ENCODE data around the gene BMAL1. TPM values are rescaled to one million over a fixed set of nuclear protein-coding genes. Genes with fewer than 3 reads are reported as not detected.

Gene BMAL1
- total RNA-seq, 1 experiment from 2014 or later, result 8.3 TPM

DNA sequence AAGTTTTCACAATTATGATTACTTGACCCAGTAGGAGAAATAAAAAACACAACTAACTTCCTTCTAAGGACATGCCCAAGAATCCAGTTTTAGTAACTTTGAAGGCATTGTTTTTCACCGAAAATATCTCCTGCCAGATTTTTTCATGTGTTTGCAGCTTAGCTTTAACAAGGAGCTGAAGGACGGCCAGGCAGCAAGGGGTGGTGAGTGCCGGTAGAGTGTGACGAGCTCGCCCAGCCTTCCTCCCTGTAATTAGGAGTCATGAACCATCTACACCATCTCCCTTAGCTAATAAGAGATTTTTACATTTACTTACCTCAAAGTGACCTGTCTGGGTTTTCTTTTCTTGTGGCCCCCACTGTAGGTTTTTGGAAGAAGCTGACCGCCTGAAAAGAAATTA lies 72.0 kb downstream of the BMAL1 start:
- Mint-ChIP-seq H3K36me3 (no peaks in the 10 kb centered on the region), H3K27ac (no peak overlapping the region), H3K4me1 (peaks cover 10% of the 10 kb centered on the region), H3K9me3 (no peaks in the 10 kb centered on the region), H3K27me3 (ENCODE audit: low read depth) (no peaks in the 10 kb centered on the region), H3K4me3 (no peak overlapping the region)
- no peak for DNase-seq (ENCODE audit: low spot score)
- no peak for TF ChIP-seq ZNF138 (CRISPR knock-in tag; conservative IDR thresholded peaks at IDR 0.05)
- TF ChIP-seq, protein P1, sequence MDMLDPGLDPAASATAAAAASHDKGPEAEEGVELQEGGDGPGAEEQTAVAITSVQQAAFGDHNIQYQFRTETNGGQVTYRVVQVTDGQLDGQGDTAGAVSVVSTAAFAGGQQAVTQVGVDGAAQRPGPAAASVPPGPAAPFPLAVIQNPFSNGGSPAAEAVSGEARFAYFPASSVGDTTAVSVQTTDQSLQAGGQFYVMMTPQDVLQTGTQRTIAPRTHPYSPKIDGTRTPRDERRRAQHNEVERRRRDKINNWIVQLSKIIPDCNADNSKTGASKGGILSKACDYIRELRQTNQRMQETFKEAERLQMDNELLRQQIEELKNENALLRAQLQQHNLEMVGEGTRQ (CRISPR knock-in tag; IDR thresholded peaks at IDR 0.05), result no peak
- TF ChIP-seq CTCF (IDR thresholded peaks at IDR 0.05), result no peak
- TF ChIP-seq, protein P2, sequence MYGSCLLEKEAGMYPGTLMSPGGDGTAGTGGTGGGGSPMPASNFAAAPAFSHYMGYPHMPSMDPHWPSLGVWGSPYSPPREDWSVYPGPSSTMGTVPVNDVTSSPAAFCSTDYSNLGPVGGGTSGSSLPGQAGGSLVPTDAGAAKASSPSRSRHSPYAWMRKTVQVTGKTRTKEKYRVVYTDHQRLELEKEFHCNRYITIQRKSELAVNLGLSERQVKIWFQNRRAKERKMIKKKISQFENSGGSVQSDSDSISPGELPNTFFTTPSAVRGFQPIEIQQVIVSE (CRISPR knock-in tag; IDR thresholded peaks at IDR 0.05; ENCODE audit: borderline replicate concordance), result no peak
- TF ChIP-seq HMGA2 (CRISPR knock-in tag; IDR thresholded peaks at IDR 0.05), result no peak
- no peak for TF ChIP-seq PRRX2 (CRISPR knock-in tag; IDR thresholded peaks at IDR 0.05)
- TF ChIP-seq ZBTB21 (CRISPR knock-in tag; IDR thresholded peaks at IDR 0.05; ENCODE audit: borderline replicate concordance), result no peak
- TF ChIP-seq ZNF219 (CRISPR knock-in tag; IDR thresholded peaks at IDR 0.05; ENCODE audit: borderline replicate concordance), result no peak
- no peak for TF ChIP-seq SP1 (CRISPR knock-in tag; conservative IDR thresholded peaks at IDR 0.05)
- no peak for TF ChIP-seq ZNF263 (CRISPR knock-in tag; IDR thresholded peaks at IDR 0.05; ENCODE audit: low read depth)
- no peak for TF ChIP-seq EMX1 (CRISPR knock-in tag; IDR thresholded peaks at IDR 0.05)
- TF ChIP-seq ETV6 (CRISPR knock-in tag; IDR thresholded peaks at IDR 0.05), result no peak
- no peak for TF ChIP-seq FOXP1 (CRISPR knock-in tag; IDR thresholded peaks at IDR 0.05; ENCODE audit: borderline replicate concordance)
- TF ChIP-seq, protein P3, sequence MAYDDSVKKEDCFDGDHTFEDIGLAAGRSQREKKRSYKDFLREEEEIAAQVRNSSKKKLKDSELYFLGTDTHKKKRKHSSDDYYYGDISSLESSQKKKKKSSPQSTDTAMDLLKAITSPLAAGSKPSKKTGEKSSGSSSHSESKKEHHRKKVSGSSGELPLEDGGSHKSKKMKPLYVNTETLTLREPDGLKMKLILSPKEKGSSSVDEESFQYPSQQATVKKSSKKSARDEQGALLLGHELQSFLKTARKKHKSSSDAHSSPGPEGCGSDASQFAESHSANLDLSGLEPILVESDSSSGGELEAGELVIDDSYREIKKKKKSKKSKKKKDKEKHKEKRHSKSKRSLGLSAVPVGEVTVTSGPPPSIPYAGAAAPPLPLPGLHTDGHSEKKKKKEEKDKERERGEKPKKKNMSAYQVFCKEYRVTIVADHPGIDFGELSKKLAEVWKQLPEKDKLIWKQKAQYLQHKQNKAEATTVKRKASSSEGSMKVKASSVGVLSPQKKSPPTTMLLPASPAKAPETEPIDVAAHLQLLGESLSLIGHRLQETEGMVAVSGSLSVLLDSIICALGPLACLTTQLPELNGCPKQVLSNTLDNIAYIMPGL (CRISPR knock-in tag; IDR thresholded peaks at IDR 0.05), result no peak
- no peak for TF ChIP-seq KAT7 (CRISPR knock-in tag; IDR thresholded peaks at IDR 0.05; ENCODE audit: borderline replicate concordance)
- no peak for TF ChIP-seq GABPB1 (CRISPR knock-in tag; IDR thresholded peaks at IDR 0.05)
- TF ChIP-seq, protein P4, sequence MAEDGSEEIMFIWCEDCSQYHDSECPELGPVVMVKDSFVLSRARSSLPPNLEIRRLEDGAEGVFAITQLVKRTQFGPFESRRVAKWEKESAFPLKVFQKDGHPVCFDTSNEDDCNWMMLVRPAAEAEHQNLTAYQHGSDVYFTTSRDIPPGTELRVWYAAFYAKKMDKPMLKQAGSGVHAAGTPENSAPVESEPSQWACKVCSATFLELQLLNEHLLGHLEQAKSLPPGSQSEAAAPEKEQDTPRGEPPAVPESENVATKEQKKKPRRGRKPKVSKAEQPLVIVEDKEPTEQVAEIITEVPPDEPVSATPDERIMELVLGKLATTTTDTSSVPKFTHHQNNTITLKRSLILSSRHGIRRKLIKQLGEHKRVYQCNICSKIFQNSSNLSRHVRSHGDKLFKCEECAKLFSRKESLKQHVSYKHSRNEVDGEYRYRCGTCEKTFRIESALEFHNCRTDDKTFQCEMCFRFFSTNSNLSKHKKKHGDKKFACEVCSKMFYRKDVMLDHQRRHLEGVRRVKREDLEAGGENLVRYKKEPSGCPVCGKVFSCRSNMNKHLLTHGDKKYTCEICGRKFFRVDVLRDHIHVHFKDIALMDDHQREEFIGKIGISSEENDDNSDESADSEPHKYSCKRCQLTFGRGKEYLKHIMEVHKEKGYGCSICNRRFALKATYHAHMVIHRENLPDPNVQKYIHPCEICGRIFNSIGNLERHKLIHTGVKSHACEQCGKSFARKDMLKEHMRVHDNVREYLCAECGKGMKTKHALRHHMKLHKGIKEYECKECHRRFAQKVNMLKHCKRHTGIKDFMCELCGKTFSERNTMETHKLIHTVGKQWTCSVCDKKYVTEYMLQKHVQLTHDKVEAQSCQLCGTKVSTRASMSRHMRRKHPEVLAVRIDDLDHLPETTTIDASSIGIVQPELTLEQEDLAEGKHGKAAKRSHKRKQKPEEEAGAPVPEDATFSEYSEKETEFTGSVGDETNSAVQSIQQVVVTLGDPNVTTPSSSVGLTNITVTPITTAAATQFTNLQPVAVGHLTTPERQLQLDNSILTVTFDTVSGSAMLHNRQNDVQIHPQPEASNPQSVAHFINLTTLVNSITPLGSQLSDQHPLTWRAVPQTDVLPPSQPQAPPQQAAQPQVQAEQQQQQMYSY (CRISPR knock-in tag; IDR thresholded peaks at IDR 0.05), result no peak
- TF ChIP-seq MXD4 (CRISPR knock-in tag; IDR thresholded peaks at IDR 0.05; ENCODE audit: borderline replicate concordance), result no peak
- no peak for TF ChIP-seq NFE2L1 (CRISPR knock-in tag; IDR thresholded peaks at IDR 0.05)
- TF ChIP-seq TCF7 (CRISPR knock-in tag; IDR thresholded peaks at IDR 0.05; ENCODE audit: low read depth), result no peak
- POLR2A ChIA-PET, result no interaction called here
- no peak for ATAC-seq
- CTCF ChIA-PET, result interaction anchor here (0.9 to 1.7 kb wide), 2 partner anchors 14 to 139 kb away, joined by 3 to 7 read pairs; no protein-coding TSS in a partner anchor

Data from WTC11 (cell line).